Measurements from ENCODE around the gene ACAD10.
"Not testable (repeated sequence)": the region's sequence is repeated elsewhere in the genome, so short reads cannot be mapped to it uniquely, and the experiment has no call there.

The ACAD10 gene

DNA sequence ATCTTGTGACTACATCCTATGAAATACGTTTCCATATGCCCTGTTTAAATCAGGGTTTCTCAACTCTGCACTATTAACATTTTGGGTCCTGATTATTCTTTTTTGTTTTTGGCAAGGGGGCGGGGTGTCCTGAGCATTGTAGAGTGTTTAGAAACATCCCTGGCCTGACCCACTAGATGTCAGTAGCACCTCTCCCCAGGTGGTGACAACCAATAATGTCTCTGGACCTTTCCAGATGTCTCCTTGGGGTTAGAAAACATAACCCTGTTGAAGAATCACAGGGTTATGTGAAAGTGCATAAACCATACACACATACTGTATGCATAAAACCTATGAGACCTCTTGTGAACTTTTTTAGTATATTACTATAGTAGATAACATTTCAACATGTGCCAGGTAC is 1.4 kb downstream of the ACAD10 start:
- DNase-seq (ENCODE audit: low spot score): peak; percentile 33

DNA sequence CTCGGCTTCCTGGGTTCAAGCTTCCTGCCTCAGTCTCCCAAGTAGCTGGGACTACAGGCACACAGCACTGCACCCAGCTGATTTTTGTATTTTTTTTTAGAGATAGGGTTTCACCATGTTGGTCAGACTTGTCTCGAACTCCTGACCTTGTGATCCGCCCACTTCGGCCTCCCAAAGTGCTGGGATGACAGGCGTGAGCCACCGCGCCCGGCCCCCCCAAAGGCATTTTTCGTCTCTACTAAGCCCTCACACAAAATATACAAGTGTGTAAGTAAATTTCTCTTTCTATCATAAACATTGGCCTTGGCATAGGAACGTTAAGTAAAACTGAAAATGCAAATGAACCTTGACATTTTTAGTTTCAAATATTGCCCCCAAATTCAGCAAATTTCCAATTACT is 2.1 kb downstream of the ACAD10 start:
- no peak for DNase-seq (ENCODE audit: low spot score)

DNA sequence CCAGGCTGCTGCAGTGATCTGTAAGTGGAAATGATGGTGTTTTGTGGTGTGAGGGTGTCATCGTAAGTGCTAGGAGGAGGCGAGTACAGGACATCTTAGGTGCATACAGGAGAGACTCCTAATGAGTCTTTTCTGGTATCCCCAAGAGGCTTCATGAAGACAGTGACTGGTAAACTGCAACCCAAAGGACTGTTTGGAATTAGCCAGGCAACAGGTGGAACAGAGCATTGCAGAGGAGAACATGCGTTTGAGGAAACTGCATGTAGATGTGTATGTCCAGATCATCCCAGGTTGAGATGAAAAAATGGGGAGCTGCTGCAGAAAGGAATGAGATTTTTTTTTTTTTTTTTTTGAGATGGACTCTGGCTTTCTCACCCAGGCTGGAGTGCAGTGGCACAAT is 5.4 kb downstream of the ACAD10 start:
- no peak for DNase-seq (ENCODE audit: low spot score)

DNA sequence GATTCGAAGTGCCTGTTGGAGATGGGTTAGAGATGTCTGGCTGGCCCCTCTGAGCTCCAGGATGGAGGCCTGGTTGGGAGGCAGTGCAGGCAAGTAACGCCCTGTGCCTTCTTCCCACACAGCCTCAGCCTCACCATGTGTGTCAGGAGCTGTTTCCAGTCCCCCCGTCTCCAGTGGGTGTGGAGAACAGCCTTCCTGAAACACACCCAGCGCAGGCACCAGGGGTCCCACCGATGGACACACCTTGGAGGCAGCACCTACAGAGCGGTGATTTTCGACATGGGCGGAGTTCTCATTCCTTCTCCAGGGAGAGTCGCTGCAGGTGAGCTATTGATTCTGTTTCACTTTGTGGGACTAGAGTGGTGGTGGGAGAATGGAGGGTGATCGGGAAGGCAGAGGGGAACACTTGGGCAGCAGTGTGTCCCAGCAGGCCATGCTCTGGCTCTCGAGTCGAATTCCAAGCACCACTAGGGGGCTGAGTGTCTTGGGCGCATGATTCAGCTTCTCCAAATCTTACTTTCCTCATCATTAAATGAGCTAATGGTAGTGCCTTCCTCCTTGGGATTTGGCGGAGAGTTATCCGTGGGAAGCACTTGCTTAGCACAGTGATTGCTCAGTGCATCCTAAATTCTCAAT is 6.8 kb downstream of the ACAD10 start:
- DNase-seq (ENCODE audit: low spot score): no peak

DNA sequence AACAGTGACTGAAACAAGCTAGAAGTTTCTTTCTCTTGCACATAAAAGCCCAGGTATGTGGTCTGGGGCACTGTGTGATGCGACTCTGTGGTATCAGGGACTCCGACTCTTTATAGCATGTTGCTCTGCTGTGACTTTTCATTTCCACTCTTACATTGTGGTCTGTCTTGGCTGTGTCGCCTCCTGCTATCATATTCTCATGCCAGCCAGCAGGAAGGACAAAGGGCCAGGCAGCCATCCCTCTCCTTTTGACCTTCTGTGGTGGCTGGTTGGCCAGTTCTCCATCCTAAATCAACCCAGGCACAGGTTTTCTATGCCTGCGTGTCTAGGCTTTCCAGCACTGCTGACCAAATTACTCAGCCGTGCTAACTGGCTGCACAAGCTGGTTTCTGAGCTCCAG is 8.0 kb downstream of the ACAD10 start:
- DNase-seq (ENCODE audit: low spot score): no peak

DNA sequence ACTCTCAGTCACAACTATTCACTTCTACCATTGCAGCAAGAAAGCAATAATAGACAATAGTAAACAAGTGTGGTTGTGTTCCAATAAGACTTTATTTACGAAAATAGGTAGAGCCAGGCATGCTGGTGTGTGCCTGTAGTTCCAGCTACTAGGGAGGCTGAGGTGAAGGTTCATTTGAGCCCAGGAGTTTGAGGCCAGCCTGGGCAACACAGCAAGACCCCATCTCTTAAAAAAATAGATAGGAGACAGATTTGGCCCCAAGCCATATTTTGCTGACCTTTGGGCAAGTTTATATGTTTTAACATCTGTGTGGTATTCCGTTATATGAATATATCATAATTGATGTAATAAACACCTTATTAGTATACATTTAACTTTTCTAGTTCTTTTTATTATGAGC is 14.1 kb downstream of the ACAD10 start:
- no peak for DNase-seq (ENCODE audit: low spot score)

DNA sequence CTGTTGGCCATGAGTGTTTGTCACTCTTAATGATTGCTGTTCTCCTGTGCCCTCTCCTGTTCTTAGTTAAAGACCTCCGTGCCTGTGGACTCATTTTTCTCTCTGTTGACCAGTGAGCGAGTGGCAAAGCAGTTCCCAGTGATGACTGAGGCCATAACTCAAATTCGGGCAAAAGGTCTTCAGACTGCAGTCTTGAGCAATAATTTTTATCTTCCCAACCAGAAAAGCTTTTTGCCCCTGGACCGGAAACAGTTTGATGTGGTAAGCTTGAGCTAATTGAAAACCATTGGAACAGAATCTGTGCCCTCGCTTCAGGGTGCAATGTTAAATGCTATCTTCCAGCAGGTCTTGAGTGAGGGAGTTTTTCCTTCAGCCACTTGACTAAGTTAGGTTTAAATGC is 19.8 kb downstream of the ACAD10 start:
- DNase-seq (ENCODE audit: low spot score): no peak

DNA sequence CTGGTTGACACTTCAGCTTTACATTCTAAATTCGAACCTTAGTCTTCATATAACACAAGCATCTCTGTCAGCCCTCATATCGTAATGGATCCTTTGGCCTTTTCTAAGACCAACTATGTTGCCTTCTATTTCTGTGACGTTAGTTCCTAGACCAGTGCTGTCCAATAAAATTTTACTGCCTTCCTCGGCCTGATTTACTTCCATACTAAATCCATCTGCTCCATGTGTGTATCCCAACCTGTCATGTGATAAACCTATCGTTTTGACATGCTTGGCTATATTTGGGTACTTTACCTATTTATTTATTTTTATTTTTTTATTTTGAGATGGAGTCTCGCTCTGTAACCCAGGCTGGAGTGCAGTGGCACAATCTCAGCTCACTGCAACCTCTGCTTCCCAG is 20.3 kb downstream of the ACAD10 start:
- no peak for DNase-seq (ENCODE audit: low spot score)

DNA sequence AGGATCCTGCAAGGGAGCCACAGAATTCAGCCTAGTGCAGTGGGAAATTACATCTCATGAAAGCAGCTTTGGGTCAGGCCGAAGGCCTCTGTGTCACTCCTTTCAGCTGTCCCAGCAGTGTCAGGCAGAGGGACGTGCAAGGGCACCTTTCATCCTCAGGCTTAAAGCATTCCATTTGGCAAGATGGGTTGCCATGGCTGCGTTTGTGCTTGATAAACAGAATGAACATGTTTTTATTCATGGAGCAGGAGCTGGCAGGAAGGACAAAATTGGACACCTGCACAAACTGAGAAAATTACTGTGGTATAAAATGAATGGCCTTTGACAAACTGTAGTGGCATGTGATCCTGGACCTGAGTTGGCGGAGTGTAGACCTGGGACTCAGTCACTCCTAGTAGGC is 29.4 kb downstream of the ACAD10 start:
- DNase-seq (ENCODE audit: low spot score): no peak

DNA sequence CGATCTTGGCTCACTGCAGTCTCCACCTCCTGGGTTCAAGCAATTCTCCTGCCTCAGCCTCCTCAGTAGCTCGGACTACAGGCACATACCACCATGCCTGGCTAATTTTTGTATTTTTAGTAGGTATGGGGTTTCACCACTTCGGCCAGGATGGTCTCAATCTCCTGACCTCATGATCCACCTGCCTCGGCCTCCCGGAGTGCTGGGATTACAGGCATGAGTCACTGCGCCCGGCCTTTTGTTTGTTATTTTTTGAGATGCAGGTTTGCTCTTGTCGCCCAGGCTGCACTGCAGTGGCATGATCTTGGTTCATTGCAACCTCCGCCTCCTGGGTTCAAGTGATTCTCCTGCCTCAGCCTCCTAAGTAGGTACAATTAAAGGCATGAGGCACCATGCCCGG is 33.5 kb downstream of the ACAD10 start:
- not testable (repeated sequence) for DNase-seq (ENCODE audit: low spot score)

DNA sequence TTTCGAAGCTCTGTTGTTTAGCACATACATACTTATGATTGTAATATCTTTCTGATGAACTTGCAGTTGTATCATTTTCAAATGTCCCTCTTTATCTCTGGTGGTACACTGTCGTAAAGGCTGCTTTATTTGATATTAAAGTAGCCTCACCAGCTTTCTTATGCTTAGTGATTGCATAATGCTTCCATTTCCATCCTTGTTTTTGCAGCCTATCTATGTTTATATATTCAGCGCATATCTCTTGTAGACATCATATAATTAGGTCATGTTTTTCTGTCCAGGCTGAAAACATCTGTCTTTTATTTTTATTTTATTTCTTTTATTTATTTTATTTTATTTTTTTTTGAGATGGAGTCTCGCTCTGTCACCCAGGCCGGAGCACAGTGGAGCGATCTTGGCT is 34.6 kb downstream of the ACAD10 start:
- no peak for DNase-seq (ENCODE audit: low spot score)

DNA sequence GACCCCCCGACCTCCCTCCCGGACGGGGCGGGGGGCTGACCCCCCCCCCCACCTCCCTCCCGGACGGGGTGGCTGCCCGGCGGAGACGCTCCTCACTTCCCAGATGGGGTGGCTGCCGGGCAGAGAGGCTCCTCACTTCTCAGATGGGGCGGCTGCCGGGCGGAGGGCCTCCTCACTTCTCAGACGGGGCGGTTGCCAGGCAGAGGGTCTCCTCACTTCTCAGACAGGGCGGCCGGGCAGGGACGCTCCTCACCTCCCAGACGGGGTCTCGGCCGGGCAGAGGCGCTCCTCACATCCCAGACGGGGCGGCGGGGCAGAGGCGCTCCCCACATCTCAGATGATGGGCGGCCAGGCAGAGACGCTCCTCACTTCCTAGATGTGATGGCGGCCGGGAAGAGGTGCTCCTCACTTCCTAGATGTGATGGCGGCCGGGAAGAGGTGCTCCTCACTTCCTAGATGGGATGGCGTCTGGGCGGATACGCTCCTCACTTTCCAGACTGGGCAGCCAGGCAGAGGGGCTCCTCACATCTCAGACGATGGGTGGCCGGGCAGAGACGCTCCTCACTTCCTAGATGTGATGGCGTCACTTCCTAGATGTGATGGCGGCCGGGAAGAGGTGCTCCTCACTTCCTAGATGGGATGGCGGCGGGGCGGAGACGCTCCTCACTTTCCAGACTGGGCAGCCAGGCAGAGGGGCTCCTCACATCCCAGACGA is 38.0 kb downstream of the ACAD10 start:
- not testable (repeated sequence) for DNase-seq (ENCODE audit: low spot score)

DNA sequence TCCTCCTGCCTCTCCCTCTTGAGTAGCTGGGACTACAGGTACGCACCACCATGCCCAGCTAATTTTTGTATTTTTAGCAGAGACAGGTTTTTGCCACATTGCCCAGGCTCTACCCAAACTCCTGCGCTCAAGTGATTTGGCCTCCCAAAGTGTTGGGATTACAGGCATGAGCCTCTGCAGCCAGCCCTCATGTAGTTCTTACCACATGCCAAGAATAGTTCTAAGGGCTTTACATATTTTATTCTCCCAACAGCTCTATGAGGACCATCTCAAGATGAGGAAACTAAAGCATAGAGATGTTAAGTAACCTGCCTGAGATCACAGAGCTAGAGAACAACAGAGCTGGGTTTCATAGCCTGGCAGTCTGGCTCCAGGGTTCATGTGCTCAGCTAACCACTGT is 42.9 kb downstream of the ACAD10 start:
- no peak for DNase-seq (ENCODE audit: low spot score)

DNA sequence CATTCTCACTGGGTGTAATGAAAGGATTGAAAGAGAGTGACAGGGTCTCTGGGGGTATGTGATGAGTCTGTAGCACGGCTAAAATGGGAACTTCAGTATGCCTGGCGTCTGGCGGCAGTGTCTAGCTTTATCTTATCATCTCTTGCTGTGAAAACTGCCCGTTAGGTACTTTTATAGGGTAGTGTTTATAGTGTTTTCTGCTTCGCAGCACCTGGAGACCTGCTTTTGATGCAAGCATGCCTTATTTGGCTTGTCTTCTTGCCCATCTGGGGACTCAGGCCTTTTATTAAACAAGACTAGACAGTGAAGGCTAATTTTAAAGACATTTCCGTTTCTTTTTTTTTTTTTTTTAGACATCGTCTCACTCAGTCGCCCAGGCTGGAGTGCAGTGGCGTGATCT is 44.6 kb downstream of the ACAD10 start:
- no peak for DNase-seq (ENCODE audit: low spot score)

DNA sequence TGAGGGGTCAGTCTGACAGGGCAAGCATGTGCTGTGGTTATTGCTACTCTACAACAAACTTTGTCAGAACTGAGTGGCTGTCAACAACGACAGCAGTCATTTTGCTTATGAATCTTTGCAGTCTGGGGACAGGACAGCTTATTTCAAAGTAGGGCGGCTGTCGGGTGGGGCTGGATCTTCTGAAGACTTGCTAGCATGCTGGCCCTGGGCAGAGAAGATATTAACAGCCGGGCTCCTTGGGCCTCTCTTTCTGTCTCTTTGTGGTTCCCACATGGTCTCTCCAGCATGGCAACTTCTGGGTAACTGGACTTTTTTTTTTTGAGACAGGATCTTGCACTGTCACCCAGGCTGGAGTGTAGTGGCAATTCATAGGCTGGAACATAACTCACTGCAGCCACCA is 46.9 kb downstream of the ACAD10 start:
- no peak for DNase-seq (ENCODE audit: low spot score)

DNA sequence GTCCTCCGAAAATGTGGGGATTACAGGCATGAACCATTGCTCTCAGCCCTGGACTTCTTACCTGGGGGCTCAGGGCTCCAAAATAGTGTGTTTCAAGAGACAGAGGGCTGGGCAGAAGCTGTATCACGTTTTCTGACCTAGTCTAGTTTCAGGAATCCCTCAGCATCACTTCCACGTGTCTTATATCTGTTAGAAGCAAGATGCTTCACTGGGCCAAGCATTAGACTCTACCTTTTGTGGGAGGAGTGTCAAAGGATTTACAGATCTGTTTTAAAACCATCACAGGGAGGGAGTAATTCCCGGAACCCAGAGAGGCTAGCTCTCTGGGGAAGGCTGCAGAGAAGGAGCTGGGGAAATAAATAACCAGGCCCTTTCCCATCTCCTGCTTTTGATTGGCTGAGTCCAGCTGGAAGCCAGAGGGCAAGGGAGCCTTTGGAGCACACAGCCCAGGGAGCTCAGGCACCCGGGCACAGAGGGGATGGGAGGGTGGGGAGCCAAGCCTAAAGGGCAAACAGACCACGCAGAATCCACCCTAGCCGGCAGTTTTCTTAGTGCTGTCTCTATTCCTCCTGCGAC is 47.6 kb downstream of the ACAD10 start:
- no peak for DNase-seq (ENCODE audit: low spot score)

DNA sequence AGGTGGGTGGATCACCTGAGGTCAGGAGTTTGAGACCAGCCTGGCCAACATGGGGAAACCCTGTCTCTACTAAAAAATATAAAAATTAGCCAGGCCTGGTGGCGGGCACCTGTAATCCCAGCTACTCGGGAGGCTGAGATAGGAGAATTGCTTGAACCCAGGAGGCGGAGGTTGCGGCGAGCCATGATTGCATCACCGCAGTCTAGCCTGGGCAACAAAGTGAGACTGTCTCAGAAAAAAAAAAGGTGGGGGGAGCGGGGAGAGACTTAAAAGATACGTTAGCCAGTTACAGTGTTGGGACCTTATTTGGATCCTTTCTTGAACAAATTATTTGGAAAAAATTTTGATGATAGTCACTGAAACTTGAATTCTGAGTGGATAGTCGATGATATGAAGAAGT is 53.7 kb downstream of the ACAD10 start:
- DNase-seq (ENCODE audit: low spot score): not testable (repeated sequence)

DNA sequence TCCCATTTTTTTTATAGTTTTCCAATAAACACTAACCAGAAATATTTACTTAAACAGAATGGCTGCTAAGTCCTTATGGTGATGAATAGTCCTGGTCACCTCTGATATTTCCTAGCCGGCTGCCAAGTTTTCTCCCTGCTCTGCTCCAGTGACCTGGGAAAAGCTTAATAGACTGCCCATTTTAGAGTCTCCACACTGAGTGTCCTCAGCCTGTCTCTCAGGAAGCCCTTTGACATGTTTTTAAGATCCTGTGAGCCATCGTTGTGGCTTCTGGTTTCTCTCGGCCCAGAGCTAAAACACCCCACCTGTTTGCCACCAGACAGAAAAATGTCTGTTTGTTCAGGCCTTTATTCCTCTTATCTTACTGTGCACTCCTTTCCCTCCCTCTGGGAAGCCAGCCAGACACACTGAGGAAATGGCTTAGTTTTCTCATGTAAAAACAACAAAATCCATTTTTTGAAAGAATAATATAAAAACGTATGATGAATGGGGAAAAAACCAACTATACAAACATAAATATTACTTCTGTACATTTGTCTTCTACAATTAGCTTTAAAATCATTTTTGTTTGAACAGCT is 55.5 kb downstream of the ACAD10 start:
- no peak for DNase-seq (ENCODE audit: low spot score)

DNA sequence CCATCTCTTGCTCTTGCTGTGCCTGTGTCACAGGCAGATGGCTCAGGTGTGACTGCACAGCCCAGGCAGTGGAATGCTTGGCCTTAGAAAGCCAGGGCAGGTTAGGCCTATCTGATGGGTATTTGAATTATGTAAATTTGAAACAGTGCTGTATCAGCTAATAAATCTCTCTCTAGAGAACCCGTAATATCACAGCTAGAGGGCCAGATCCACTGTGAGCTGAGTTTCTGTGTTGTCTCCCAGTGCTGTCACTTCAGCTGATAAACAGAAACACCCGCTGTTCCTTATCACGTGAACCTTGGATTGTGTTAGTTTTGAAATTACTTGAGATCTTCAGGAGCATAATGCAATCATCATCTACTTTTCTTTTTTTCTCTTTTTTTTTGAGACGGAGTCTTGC is 59.4 kb downstream of the ACAD10 start:
- no peak for DNase-seq (ENCODE audit: low spot score)

DNA sequence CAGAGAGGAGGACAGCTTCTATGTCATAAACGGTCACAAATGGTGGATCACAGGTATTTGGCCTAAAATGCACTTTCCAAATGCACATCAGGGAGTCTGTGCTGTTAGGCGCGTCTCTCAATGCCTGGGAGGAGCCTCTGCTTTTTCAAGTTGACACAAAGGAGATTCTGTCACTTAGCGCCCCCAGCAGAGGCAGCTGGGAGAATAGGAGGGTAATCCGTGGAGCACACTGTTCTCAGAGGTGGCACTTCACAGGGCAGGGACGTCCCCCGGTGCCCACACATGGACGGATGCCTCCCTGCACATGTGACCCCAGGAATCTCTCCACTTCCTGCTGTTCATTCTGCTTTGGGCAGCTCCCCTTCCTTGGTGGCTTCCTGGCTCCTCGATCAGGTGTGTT is 61.5 kb downstream of the ACAD10 start:
- no peak for DNase-seq (ENCODE audit: low spot score)

DNA sequence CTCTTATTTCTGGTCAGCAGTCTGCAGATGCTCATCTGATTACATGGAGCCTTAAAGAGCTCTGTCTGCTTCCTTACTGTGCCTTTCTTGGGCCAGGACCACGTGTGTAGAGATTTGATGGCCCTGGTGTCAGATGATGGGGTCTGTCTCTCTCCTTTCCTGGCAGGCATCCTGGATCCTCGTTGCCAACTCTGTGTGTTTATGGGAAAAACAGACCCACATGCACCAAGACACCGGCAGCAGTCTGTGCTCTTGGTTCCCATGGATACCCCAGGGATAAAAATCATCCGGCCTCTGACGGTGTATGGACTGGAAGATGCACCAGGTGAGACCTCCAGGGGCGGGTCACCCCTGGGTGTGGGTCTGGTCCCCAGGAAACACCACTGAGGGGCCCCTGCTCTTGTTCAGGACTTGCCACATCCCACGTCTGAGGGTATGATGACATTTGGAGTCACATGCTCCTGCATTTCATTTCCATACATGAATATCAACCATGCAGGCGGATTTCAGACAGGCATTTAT is 62.4 kb downstream of the ACAD10 start:
- DNase-seq (ENCODE audit: low spot score): no peak

DNA sequence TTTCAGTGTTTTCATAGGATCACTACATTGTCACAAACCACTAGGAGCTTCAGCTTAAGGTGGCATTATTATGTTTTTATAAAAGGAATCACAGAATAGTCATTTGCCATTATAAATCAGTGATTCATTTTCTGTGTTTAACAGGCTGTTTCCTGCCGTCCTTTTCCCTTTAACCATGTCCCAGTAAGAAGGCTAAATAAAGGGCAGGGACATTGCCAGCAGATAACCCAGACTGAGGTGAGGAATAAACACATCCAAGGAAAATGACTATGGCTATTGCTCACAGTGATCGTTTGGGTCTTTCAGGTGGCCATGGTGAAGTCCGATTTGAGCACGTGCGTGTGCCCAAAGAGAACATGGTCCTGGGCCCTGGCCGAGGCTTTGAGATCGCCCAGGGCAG is 63.0 kb downstream of the ACAD10 start:
- no peak for DNase-seq (ENCODE audit: low spot score)

DNA sequence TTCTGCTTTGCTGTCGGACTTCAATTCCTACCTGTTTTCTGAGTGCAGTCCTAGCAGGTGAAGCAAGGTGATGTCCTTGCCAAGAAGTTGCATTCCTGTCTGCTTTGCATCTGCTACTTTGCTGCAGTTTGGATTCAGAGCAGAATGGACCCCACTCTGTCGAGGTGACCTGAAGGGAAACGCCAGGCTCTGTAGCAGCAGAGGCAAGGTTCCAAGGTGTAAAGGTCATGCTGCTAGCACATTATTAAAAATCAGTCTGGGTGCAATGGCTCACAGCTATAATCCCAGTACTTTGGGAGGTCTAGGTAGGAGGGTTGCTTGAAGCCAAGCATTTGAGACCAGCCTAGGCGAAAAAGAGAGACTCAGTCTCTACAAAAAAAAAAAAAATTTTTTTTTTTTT is 63.5 kb downstream of the ACAD10 start:
- no peak for DNase-seq (ENCODE audit: low spot score)
